SK-N-SH (cell line): ENCODE results near the gene PHC3.

Experiments
- CTCF ChIP-seq: fragments of 200-600 bp; sonication (generic); IDR thresholded peaks from 2 replicates; pipeline ENCODE4 v1.6.1; 2017; ENCODE audit warnings: antibody characterized with exemption, mild to moderate bottlenecking, moderate library complexity
- EP300 ChIP-seq, 2 experiments: IDR thresholded peaks; 2 replicates each; pipeline versions ENCODE4 v1.4.0 to v1.6.1; 2012; ENCODE audit warnings: borderline replicate concordance in 1 of 2, low read depth in 1 of 2, low read length in 1 of 2
- GABPA ChIP-seq: IDR thresholded peaks from 2 replicates; pipeline ENCODE4 v1.4.0; 2012; ENCODE audit warnings: low read depth, mild to moderate bottlenecking
- IRF3 ChIP-seq: fragments of 150-350 bp; IDR thresholded peaks from 2 replicates; pipeline ENCODE4 v1.6.1; 2016; ENCODE audit warnings: mild to moderate bottlenecking, low read depth, low read length
- MAX ChIP-seq: IDR thresholded peaks from 2 replicates; pipeline ENCODE4 v1.4.0; 2012; ENCODE audit warnings: low read depth
- MXI1 ChIP-seq: IDR thresholded peaks from 2 replicates; pipeline ENCODE4 v1.6.1; 2012; ENCODE audit warnings: mild to moderate bottlenecking, low read depth, low read length, improper control_type of control experiment
- NFIC ChIP-seq: IDR thresholded peaks from 2 replicates; pipeline ENCODE4 v1.4.0; 2012; ENCODE audit warnings: borderline replicate concordance
- NRF1 ChIP-seq: IDR thresholded peaks from 2 replicates; pipeline ENCODE4 v1.6.1; 2012; ENCODE audit warnings: low read depth, mild to moderate bottlenecking, low read length
- REST ChIP-seq: IDR thresholded peaks from 2 replicates; pipeline ENCODE4 v1.6.1; 2012; ENCODE audit warnings: mild to moderate bottlenecking, low read depth, low read length, moderate library complexity
- RFX5 ChIP-seq: IDR thresholded peaks from 2 replicates; pipeline ENCODE4 v1.6.1; 2012; ENCODE audit warnings: mild to moderate bottlenecking, improper control_type of control experiment, low read length
- RXRA ChIP-seq: IDR thresholded peaks from 2 replicates; pipeline ENCODE4 v1.4.0; 2012; ENCODE audit warnings: low read depth, mild to moderate bottlenecking, borderline replicate concordance
- USF2 ChIP-seq: fragments of 150-350 bp; IDR thresholded peaks from 2 replicates; pipeline ENCODE4 v1.6.1; 2017; ENCODE audit warnings: antibody characterized with exemption, low read length, low read depth, borderline replicate concordance
- YY1 ChIP-seq: IDR thresholded peaks from 2 replicates; pipeline ENCODE4 v1.4.0; 2012; ENCODE audit warnings: low read depth, mild to moderate bottlenecking
- ZBTB33 ChIP-seq: IDR thresholded peaks from 2 replicates; pipeline ENCODE4 v1.4.0; 2012; ENCODE audit warnings: low read depth, borderline replicate concordance

GRCh38 chr3:170180079-170180907 lies 1.2 kb downstream of the PHC3 start:
- TF ChIP-seq MXI1 = no peak
- TF ChIP-seq CTCF = no peak
- no peak for TF ChIP-seq NFIC
- TF ChIP-seq ZBTB33 = no peak
- TF ChIP-seq EP300 (IDR thresholded peaks at IDR 0.05; ENCODE audit: borderline replicate concordance in 1 of 2, low read depth in 1 of 2, low read length in 1 of 2) = no peak
- TF ChIP-seq USF2 = no peak
- TF ChIP-seq NRF1 = no peak
- no peak for TF ChIP-seq YY1
- no peak for TF ChIP-seq GABPA
- no peak for TF ChIP-seq MAX
- no peak for TF ChIP-seq RXRA
- TF ChIP-seq REST = no peak
- TF ChIP-seq RFX5 = no peak
- TF ChIP-seq IRF3 = no peak
